Nucleus accumbens (tissue), 56 donors: ENCODE measurements around the gene RIMBP2.
A peak's percentile ranks its signal among the peaks of the same experiment; 100 is the strongest.

Experiments
- DNase-seq, 56 donors: peaks; one replicate each; lab custom pipeline; 2025; lab: John Stamatoyannopoulos, UW

RIMBP2 gene

DNA sequence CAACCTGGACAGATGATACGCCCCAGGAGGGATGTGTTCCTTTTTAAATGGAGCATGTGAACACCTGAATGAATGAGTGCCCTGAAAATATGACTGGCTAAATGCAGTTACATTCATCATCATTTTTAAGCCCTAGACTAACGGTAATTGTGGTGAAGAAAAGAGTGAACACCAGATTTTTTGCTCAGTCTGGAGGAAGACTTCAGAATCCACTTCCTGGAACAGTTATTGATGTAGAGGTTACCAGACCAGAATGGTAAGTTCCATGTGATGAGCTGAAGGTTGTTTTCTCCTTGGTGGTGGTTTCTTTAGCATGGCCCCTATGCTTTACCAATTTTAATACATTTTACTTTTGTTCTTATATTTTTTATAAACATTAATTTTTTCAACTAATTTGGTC lies 349.1 kb downstream of the RIMBP2 start:
- no peak for DNase-seq

DNA sequence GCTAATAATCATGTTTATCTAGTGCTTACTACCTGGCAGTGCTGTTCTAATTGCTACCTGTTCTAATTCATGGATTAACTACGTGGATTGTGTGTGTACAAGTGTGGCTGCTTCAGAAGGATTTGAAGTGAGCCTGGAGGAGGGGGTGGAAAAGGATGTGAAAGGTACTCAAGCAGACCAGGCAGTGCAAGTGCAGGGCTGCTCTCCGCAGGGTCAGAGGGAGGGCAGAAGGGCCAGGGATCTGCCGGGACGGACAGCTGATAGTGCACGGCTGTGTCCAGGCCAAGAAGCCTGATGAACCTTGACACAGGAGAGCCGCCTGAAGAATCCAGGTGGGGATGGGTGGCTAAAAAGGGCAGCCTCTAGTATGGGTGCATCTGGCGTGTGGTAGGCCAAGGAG lies 349.9 kb downstream of the RIMBP2 start:
- DNase-seq = no peak

DNA sequence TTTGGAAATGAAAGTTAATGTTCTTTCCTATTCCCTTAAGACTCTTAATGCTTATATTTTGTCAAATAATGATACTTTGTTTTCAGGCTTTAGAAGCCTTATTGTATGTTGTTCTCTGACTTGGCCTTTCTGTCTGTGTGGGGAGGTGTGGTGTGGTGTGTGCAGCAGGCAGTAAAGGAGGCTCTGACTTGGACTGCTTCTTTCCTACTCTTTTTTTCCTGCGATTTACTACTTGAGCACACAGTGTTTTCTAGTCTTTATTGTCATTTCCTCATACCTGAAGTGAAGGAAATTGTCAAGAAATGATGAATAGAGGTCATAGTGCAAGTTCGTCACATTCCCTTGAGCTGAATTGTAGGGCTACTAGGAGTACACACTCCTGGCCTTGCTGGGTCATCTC lies 351.5 kb downstream of the RIMBP2 start:
- DNase-seq = no peak

DNA sequence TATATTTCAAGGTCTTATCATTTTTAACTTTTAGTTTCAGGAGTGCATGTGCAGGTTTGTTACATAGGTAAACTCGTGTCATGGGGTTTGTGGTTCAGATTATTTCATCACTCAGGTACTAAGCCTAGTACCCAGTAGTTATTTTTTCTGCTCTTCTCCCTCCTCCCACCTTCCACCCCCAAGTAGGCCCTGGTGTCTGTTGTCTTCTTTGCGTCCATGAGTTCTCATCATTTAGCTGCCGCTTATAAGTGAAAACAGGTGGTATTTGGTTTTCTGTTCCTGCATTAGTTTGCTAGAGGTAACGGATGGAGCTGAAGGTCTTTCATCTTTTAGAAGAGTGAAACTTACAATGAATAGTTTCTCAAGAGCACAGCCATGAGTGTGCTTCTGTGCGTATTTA lies 354.0 kb downstream of the RIMBP2 start:
- no peak for DNase-seq

DNA sequence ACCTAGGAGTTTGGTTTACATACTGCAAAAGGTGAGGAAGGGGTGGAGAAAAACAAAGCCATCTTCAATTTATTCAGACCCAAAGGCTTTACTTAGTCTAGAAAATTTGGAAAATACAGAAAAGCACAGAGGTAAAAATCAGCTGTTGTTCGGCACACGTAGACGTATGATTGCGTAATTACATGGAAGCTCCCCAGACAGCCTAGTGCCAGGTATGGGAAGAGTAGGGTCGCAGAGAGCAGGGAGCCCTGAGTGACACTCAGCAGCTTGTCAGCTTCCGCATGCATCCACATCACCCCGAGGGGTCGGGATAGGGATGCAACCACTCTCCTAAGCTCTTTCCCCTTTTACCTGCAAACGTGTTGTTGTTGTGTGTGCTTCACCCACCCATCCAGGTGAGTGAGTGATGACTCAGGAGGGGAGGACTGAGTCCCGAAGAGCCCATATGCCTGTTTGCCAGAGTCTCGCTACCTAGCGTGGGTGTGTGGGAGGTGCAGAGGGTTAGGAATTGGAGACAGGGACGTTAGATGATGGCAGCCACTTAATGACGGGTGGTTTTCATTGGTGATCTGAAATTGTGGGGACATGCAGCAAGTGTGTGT lies 358.3 kb downstream of the RIMBP2 start:
- no peak for DNase-seq

DNA sequence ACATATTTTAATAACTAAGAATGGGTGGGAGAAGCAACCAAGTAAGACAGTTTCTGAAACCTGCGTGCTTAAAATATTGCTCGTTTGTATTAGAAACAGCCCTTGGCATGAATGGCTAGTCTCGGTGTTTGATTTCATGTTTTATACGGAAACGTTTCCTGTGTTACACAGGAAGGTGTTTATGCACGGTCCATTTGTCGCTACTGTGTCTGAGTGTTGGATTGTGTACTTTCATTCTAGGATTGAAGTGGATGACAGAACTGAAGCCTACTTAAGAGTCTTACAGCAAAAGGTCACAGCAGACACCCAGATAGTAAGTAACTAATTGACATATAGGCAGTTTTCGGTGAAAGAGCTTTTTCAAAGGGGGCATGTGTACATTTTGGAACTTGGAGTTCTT lies 358.9 kb downstream of the RIMBP2 start:
- DNase-seq = no peak

DNA sequence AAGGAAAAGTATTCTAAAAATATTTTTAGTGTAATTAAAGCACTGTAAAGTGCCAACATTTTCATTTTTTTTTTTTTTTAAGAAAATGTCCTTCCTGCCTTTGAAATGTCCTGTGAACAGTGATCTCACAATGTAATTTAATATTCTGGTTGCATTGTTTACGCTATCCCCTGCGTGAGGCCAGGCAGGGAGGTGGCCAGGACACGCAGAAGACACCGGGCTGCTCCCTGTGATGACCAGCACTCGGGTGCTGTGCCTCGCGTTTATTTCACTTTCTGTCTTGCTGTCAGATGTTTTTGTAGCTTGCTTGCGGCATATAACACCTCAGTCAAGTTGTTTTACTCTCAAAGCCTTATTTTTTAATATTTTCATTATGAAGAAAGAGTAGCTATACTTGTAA lies 359.9 kb downstream of the RIMBP2 start:
- DNase-seq = no peak

DNA sequence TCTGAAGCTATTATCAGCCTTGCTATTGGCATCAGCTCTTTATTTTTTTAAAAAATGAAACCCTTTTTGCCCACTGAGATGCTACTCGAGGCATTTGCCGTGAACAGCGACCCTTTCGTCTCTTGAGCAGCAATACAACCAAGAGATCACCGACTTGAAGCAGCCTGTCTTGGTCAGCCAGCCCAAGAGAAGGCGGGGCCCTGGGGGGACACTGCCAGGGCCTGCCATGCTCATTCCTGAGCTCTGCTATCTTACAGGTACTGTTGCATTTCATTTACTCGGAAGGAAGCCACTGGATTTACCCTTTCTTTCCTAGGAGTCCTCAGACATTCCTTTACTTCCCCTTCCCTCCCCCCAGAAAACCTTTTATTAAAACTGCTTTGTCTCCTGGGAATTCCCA lies 361.7 kb downstream of the RIMBP2 start:
- no peak for DNase-seq

DNA sequence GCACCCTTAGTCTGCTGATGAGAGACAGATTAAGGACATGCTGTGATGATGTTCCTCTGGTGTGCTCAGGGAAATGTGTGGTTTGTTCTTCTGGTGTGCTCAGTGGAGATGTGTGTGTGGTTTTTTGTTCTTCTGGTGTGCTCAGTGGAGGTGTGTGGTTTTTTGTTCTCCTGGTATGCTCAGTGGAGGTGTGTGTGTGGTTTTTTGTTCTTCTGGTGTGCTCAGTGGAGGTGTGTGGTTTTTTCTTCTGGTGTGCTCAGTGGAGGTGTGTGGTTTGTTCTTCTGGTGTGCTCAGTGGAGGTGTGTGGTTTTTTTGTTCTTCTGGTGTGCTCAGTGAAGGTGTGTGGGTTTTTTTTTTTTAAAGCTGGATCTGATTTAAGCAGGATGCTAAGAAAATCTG lies 363.0 kb downstream of the RIMBP2 start:
- DNase-seq = no peak

DNA sequence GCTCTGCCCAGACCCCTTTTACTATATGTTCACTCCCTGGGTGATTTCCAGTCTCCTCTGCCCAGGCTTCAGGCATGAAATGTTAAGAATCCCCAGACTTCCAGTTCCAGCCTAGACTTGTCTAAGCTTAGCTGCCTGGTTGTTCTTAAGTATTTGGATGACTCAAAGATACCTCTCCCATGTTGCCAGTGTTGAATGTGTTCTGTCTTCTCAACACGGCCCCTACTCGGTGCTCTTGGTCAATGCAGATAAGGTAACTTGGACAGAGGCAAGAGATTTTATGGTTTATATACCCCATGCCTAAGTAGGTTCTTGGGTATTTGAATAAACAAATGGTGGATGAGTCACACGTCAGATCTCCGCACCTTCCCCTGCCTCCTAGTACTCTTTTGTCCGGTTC lies 364.8 kb downstream of the RIMBP2 start:
- no peak for DNase-seq

DNA sequence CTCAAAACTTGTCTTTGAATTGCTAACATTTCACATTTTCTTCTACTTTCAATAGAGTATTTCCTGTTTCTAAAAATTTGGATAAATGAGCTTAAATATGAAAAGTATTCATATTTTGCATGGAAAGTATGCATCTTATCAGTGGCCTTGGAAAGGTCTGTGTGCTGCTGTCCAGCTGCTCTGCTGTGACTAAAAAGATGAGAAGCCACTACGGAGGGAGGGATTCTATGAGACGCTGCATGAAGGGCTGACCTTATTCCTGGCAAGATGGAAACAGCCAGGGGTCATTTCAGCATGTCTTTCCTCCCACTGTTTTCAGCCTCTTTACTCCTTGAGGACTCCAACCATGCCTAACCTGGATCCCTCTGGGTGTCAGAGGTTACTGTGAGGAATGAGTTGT lies 365.4 kb downstream of the RIMBP2 start:
- DNase-seq = no peak

DNA sequence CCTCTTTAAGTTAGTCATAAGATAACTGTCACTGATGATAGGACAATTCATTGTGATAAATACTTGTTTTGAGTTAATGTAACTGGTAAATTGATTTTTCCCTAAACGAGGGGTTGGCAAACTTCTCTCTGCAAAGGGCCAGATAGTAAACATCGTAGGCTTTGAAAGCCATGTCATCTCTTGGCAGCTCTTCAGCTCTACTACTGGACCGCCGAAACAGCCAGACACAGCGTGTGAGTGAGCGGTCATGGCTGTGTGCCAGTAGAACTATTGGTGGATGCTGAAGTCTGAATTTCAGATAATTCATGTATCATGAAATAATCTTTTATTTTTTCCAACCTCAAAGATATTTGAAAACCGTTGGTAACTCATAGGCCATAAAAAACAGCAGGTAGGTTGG lies 368.5 kb downstream of the RIMBP2 start:
- DNase-seq = peak in 1 of 56 donors; percentile 8
